Activated CD4-positive, alpha-beta T cell treated with anti-CD3 and anti-CD28 coated beads for 48 hours (primary cell): ENCODE results near the gene IGFBP5.

Experiments used
- DNase-seq: peaks from one replicate; pipeline ENCODE4 v3.0.0-alpha.2; 2020

The IGFBP5 gene, protein sequence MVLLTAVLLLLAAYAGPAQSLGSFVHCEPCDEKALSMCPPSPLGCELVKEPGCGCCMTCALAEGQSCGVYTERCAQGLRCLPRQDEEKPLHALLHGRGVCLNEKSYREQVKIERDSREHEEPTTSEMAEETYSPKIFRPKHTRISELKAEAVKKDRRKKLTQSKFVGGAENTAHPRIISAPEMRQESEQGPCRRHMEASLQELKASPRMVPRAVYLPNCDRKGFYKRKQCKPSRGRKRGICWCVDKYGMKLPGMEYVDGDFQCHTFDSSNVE

DNA sequence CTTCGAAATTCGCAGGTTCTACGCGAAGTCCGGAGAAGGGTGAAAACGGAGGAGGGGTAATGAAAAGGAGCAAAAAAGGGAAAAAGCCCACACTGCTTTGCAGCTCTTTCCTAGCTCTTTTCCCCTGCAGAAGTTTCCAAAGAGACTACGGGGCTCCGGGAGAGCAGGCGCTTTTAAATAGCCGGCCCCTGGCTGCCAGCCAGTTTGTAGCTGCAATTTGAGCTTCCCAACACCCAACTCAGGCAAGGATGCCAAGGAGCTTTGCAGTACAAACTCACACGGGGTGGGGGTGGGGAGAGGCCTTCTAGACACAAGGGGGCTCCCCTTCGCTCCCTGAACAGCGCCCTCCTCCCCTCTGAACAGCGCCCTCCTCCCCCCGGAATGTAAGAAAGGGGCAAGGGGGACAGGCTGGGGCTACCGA is at the start of gene IGFBP5:
IGFBP5 (minus strand) TSS at position 149 of the 421 bp plus-strand sequence. CDS start 774 bp downstream, outside the sequence.
- no peak for DNase-seq

DNA sequence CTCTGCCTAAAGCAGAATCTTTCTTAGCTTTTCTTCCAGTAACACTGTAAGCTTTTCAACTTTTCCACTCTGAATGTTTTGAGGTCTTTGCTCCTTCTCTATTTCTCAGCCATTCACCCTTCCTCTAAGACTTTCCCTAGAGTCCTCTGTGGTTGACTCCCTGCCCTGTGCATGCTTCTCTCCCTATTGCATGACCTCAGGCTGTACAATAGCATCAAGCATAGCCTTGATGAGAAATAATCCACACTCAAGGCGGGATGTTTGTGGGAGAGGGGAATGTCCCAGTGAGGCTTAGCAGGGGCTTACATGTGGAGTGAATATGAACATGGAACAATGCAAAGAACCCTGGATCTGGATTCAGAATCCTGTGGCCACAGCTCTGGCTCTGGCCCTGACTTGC is 48.4 kb upstream of the IGFBP5 start:
- DNase-seq = no peak

DNA sequence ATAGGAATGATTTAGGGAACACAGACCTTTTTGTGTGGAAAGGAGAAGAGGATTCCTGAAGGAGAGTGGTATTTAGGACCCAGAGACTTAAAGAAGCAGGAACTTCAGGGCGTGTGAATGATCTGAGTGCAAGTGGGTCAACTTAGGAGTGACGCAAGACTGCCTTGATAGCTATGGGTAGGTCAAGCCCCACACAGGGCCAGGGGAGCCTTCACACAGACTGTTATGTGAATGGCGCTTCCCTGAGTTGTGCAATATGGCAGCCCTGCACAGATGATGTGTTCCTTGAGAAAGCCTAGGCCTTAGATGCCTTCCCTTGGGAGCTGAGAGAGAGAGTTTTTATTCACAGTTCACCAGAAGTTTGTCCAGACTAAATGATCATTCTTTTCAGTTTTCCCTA is 47.1 kb upstream of the IGFBP5 start:
- DNase-seq = no peak

DNA sequence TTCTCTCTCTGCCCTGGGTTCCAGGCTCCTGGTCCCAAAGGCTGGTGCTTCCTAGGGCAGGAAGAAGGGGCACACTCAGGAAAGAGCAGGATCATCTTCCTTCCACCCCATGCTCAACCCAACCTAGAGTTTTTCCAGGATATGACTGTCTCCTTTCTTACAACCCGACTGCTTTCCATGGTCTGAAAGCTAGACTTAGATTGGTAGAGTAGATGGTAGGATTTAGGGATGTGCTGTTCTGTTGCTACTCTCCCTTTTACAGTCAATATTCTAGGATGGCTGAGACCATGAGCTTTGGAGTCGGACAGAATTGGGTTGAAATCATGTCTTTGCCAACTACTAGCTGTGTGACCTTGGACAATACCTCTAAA is 45.9 kb upstream of the IGFBP5 start:
- no peak for DNase-seq

DNA sequence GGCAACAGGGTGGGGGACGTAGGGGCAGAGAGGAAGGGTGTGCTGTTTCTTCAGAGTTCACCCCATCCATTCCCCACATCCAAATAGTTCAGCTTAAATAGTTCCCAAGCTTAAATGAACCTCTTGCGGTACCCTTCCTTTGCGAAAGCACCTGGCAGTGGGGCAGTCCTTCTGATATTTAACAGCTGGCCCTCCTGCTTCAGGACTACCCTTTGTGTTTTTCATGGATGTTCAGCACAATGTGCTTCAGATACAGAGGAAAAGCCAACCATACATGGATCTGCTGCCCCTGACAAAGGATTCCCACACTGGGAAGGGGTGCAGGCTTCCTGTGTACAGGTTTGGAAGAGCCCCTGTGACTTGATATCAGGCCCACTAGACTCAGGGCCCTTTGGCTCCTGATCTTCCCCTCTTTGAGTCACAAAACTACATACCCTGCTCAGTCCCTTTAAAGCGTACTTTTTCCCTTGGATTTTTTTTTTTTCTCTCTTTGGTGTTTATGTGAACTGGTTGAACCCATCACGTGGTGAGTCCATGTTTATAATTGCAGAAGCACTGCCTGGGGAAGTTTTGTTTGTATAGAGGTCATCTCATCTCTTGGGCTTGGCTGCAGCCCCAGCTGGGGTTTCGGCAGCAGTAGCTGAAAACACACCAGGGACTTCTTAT is 45.3 kb upstream of the IGFBP5 start:
- no peak for DNase-seq

DNA sequence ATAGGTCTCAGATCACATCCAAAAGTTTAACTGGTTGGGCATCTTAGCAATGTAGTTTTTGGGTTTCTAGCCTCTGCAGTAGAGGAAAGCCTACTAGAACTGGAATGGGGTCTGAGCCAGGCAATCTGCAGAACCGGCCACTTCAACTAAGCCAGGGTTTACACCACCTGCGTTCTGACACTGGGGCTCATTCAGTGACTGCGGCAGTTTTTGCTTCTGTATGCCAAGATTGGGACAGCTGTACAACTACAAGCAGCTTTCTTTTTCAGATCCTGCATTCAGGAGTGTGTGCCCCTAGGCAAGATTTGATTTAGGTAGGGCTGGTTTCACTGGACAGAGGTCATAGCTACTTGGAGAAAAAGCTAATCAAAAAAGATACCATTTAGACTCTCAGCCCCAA is 43.7 kb upstream of the IGFBP5 start:
- no peak for DNase-seq

DNA sequence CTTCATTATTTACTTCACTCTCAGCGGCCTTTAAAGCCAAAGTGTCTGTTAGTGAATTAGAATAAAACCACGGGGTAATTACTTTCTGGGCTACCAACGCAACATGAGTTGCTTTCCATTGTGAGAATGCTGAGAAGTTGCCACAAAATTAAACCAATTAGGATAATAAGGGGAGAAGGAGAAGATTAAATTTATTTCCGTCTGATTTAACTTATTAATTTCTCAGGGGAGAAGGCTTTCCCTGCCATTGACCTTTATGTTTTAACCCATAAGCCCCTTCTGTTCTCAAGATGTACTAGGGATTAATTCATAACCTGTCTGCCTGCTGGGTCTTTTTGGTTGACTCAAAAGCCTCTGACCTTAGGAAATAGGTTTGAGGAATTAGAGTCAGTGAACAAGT is 42.3 kb upstream of the IGFBP5 start:
- no peak for DNase-seq

DNA sequence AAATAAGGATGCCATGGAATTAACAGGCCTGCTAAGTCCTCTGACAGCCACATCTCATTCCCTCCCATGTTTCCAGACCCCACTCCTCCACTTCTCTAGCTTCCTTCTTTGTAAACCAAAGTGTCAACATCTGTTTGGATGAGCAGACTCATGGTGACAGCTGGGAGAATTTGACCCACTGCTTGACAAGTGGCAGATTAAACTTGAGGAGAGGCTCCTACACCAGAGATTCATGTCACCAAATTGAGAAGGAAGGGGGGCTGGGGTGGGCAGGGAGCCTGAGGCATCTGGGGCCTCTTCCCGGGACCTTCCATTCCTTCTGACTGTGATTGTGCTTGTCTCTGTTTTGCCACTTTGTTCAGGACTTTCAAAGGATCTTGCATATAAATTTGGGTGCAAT is 41.0 kb upstream of the IGFBP5 start:
- DNase-seq = no peak

DNA sequence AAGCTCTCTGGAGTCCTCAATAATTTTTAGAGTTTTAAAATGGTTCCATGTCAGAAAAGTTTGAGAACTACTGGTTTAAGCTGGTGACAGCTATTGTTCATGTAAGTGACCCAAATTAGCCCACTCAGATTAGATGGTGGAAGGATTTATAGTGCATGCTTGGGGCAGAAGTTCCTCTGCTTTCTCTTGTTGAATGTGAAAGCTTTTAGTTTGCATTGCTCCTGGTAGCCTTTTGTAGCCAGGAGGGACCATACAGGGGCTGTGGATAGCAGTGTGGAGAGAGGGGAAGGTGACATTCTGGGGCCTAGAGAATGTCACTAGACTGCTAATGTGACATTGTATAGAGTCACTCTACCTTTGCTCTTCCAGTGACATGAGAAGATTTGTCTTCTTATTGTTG is 40.3 kb upstream of the IGFBP5 start:
- no peak for DNase-seq

DNA sequence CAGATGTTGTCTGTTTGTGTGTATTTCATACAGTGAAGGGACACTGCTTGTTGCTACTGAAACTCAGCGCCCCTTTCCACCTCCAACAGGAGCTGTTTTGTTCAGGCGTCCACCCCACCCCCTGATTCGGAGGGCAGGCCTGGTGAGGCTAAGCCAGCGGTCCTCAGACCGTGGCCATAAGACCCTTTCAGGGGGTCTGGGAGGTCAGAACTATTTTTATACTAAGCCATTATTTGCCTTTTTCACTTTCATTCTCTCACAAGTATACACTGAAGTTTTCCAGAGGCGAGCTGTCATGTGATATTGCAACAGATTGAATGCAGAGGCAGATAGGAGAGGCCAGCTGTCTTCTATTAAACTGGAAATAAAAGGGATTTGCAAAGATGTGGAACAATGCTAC is 39.7 kb upstream of the IGFBP5 start:
- DNase-seq = no peak

DNA sequence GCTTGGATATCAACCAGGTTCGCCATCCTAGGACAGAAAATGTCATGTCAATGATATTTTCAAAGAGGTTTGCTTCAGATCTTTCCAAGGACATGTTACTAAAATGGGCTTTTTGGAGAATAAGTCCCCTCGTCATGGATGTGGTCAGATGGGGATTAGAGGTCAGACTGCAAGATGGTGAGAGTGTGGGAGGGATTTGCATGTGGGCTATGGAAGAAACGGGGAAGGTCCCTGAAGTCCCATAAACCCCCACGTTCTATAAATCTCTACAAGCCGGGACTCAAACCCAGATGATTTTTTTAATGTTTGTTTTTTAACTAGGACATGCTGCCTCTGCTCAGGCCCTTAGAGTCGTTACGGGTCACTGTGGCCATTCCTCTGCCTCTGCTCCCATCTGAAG is 37.7 kb upstream of the IGFBP5 start:
- no peak for DNase-seq

DNA sequence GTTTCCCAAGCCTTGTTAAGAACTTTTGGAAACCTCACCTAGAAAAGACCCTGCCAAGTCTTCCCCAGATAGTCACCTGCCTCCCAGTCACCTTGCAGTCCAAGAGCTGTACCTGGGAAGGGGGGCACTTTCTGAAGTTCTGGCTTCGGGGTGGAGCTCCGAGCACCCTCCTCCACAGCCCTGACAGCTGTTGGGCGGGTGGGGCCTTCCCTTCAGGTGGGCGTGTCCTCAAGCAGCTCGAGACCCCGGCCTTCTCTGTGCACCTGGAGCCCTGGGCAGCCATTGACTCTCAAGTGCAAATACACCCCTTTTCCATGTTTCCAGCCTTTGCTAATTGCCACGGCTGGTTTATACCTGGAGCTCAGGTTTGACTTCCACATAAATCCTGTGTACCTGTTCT is 37.0 kb upstream of the IGFBP5 start:
- no peak for DNase-seq

DNA sequence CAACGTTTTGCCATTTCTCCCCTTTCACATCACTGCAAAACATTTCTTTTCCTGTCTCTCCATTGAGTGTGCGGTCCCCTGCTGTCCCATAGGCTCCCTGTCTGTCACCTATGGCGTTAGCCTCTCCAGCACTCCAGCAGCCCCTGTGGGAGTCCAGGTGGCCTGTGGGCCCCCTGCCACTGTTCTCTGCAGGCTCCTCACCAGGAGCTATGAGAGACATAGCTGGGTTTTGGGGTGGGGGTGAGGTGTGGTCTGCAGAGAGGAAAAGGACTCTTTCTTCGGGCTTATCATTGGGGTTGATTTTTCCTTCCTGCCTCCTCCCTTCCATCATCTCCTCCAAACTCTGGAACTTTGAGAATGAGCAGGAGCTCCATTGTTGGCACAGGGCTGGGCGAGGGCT is 36.1 kb upstream of the IGFBP5 start:
- no peak for DNase-seq

DNA sequence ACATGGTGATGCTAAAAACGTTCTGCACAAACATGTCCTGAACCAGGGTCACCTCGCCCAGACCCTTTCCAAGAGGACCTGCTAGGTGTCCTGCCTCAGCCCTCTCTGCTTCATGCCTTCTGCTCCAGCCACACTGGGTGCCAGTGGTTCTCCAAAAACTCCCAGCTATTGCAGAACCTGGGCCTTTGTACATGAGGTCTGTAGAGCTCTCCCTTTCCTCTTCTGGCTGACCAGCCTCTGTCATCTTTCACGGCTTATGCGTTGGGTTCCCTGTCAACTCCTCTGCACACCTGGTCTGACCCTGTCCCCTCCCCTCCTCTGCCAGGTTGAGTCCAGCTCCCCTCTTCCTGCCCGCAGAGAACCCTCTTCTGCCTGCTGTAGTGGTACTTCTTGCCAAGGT is 35.5 kb upstream of the IGFBP5 start:
- no peak for DNase-seq

DNA sequence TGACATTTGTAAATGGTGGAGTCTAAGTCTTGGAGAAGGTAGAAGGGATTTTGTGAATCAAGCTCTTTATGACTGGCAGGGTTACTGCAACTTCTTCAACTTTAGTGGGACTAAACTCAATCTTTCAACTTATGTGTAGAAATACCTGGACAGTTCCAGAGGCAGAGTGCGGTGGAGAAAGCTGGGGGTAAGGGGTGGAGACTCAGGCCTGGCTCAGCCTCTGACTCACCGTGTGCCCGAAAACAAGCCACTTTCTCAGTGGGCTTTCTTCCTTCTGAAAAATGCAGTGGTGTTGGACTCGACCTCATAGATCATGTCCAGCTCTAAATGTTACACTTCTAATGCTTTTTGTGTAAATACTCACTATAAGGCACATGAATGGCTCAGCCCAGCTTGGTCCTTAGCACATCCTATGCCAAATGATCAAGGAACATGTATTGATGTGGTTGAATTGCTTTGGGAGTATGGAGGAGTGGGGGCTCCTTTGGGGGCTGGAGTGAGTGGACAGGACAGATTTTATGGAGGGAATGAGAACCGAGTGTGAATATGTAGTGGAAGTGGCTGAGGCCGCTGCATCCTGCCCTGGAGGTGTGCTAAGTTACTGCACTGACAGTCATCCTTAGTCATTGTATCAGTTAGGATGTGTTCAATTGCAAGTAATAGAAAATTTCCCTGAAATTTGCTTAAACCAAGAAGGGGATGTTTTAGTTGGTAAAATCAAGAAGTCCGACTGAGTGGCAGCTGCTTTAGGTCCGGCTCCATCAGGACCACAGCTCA is 32.2 kb upstream of the IGFBP5 start:
- no peak for DNase-seq

DNA sequence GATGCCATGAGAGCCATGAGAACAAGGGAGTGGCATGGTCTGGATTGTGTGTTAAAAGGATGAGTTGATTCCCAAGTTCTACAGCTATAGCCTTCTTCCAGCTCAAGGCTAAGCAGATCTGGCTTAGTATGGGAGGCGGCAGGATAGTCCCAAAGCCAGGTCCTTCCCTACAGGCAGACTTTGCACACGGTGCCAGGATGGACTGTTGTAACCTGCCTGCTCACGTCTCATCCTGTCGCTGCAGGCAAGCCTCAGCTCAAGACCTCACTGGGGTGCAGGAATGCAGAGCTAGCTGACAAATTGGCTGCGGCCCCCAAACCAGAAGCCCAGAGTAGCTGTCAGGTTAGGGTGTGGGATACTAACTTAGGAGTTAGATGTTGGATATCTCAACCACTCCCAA is 28.8 kb upstream of the IGFBP5 start:
- DNase-seq = no peak

DNA sequence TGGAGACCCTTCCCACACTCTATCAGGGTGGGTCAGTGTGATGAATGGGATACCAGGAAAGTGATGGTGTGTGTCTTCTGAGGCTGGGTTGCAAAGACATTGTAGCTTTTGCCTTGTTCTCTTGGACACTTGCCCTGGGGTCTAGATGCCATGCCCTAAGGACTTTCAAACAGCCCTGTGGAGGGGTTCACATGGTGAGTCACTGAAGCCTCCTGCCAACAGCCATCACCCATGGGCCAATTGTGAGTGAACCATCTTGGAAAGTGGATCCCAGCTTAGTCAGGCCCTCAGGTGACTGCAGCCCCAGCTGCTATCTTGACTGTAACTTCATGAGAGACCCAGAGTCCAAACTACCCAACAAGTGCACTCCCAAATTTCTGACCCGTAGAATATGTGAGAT is 25.8 kb upstream of the IGFBP5 start:
- no peak for DNase-seq

DNA sequence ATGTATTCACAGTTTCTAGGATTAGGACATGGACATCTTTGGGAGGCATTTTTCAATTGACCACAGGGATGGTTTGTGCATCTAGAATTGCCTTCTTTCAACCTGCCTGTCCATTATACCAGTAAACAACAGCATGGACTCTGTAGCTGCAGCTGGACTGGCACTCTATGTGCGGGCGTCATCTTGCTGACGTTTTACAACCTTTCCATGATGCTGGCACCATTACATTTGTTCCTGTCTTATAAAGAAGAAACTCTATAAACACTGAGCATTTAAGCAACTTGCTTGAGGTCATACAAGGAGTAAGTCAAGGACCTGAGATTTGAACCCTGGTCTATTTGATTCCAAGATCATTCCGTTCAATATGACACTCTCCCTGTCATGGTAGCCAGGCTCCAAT is 25.4 kb upstream of the IGFBP5 start:
- DNase-seq = no peak

DNA sequence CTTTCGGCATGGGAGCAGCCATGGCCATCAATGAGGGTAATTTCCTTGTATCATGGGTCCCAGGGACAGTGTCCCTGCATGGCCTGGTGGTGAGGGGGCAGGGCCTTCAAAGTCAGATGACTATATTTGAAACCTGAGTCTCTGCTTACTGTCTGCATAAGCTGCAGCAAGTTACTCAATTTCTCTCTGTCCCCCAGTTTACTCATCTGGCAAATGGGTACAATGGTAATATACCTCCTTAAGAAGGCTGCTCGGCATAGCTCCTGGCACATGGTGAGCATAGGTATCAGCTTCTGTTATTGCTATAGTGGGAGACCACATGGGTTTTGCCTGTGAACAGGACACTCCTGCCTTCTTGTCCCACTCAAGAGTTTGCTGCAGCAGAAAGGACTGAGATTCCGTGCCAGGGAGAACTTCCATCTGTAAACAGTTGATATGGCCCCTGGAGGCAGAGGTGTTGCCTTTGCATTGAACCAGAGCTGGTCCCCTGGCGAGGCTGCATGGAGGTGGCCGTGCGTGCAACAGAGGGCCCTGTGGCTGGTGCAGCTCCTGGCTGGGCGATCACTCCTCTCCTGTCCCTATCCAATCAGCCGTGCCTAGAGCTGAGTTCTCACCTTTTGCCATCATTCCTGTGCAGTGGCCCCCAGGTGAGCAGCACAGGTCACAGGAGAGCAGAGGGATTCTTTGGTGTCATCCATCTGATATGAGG is 22.7 kb upstream of the IGFBP5 start:
- DNase-seq = no peak

DNA sequence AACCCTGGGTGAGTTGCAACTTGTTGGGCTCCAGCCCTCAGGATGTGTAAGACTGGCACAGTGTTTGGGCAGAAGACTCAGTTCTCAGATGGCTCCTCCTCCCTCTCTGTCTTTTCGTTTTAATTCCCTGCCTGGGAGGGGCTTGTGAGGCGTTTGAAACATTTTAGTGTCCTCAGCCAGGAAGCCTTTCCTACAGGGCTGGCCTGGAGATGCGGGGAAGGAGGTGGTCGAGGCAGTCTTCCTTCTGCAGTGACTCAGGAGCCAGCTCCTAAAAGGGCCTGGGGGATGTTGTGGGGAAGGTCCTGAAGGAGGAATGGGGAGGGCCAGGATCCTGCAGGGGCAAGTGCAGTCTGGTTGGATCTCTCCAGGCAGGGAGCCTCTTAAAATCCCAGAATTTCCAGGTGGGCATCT is 22.1 kb upstream of the IGFBP5 start:
- DNase-seq = no peak

DNA sequence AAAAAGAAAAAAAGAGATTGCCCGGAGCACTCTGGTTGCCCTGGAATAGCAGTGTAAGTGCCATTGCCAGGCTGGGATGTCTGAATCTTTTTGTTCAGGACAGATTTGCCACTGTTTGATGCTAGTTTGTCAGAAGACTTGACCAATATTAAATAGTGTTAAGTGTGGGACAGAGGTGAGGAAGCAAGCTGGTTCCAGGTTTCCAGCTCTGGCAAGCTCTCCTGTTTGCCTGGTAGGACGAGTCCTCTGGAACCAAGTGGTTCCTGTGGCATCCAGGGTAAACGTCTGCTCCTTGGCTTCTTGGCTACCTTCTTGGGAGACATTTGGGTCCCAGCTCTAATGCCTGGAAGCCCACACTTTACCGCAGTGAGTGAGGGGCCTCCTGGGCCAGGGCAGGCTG is 20.8 kb upstream of the IGFBP5 start:
- no peak for DNase-seq

DNA sequence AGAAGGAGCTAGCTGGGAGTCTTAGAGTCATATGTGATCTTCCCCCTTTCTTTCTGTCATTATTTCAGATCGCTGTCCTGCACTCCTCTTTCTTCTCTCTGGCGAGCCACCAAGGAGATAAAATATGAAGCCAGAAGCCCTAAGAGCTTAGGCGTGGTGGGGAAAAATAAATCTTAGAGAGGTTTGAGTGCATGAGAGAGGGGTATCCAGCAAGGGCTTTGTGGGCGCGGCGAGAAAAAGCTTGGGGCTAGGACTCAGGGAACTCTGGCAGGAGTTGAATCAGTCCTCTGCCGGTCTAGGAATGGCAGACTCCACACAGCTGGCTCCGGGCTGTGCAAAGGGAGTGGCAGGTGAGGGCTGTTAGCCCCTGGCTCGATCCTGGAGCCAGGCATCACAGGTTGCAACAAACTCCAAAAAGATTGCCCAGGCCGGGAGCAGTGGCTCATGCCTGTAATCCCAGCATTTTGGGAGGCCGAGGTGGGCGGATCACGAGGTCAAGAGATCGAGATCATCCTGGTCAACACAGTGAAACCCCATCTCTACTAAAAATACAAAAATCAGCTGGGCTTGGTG is 20.1 kb upstream of the IGFBP5 start:
- no peak for DNase-seq

DNA sequence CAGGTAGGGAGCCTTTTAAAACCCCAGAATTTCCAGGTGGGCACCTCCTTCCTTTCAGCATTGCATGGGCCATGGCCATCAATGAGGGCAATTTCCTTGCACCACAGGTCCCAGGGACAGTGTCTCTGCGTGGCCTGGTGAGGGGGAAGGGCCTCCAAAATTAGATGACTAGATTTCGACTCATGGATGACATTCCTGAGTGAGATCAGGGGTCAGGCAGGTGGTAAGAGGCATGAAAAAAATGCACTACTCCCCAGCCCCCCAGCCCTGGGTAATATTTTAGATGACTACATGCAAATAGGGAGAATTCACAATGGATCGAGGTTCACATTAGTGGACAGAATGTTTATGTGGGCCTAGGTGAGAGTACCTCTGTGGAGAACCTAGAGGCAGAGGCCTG is 19.0 kb upstream of the IGFBP5 start:
- no peak for DNase-seq
